HG02884 (cell line): ENCODE data around the gene PAK4.
"Not testable (repeated sequence)": the region's sequence is repeated elsewhere in the genome, so short reads cannot be mapped to it uniquely, and the experiment has no call there.

Source experiments
- ATAC-seq: cut with Tn5 transposase; IDR thresholded peaks from one replicate; pipeline ENCODE4 v1.9.1; 2021; ENCODE audit warnings: mild to moderate bottlenecking, moderate library complexity; ENCODE audit not compliant: unreplicated experiment

The PAK4 gene

GRCh38 chr19:39125554-39126311 lies at the start of gene PAK4:
Gene PAK4 (plus strand): TSS chr19:39125786. CDS start chr19:39169554, 43,768 bp downstream.
- peak; percentile 94 for ATAC-seq

- no peak for ATAC-seq
These were observed 48.3 kb upstream of the PAK4 start for GRCh38 chr19:39077323-39077722.

GRCh38 chr19:39078436-39079200 lies 47.0 kb upstream of the PAK4 start:
- no peak for ATAC-seq

GRCh38 chr19:39080431-39080830 lies 45.2 kb upstream of the PAK4 start:
- no peak for ATAC-seq

- ATAC-seq, result no peak
These were observed 43.4 kb upstream of the PAK4 start for GRCh38 chr19:39082167-39082566.

GRCh38 chr19:39082745-39083598 lies 42.6 kb upstream of the PAK4 start:
- ATAC-seq, result no peak

GRCh38 chr19:39083599-39083982 lies 42.0 kb upstream of the PAK4 start:
- no peak for ATAC-seq

GRCh38 chr19:39083983-39084731 lies 41.4 kb upstream of the PAK4 start, which contains the start of gene ACP7:
Gene ACP7 (plus strand): TSS chr19:39084368. CDS start chr19:39085270, 902 bp downstream.
- no peak for ATAC-seq

- no peak for ATAC-seq
These were observed 40.9 kb upstream of the PAK4 start for GRCh38 chr19:39084732-39085080.

- no peak for ATAC-seq
These were observed 40.2 kb upstream of the PAK4 start for GRCh38 chr19:39085392-39085791.

GRCh38 chr19:39086386-39086785 lies 39.2 kb upstream of the PAK4 start:
- no peak for ATAC-seq

- no peak for ATAC-seq
These were observed 37.5 kb upstream of the PAK4 start for GRCh38 chr19:39087907-39088686.

- ATAC-seq, result not testable (repeated sequence)
These were observed 35.6 kb upstream of the PAK4 start for GRCh38 chr19:39090016-39090415.

- no peak for ATAC-seq
These were observed 34.7 kb upstream of the PAK4 start for GRCh38 chr19:39090881-39091280.

- not testable (repeated sequence) for ATAC-seq
These were observed 29.6 kb upstream of the PAK4 start for GRCh38 chr19:39095799-39096540.

- no peak for ATAC-seq
These were observed 28.3 kb upstream of the PAK4 start for GRCh38 chr19:39097299-39097698.

GRCh38 chr19:39097721-39098120 lies 27.9 kb upstream of the PAK4 start:
- ATAC-seq, result no peak

GRCh38 chr19:39098365-39099269 lies 27.0 kb upstream of the PAK4 start:
- no peak for ATAC-seq
